ENCODE data around the gene PTMA. TPM values are rescaled to one million over a fixed set of nuclear protein-coding genes. Genes with fewer than 3 reads are reported as not detected.

Gene PTMA
- total RNA-seq, 1 donor from 2014 or later, result 744 TPM

- Histone ChIP-seq H3K27me3 (no peaks in the 10 kb centered on the region), H3K4me3 (no peak overlapping the region), H3K4me1 (peaks cover 8% of the 10 kb centered on the region), H3K9me3 (no peaks in the 10 kb centered on the region), H3K27ac (no peak overlapping the region), H3K36me3 (no peaks in the 10 kb centered on the region)
- ATAC-seq, result no peak
- DNase-seq, result no peak
- no peak for TF ChIP-seq CTCF (IDR thresholded peaks at IDR 0.05)
- intact Hi-C loops (cut with DNase I), result no loop called here
Measured at GRCh38 chr2:231684314-231685223, 23.8 kb upstream of the PTMA start.

GRCh38 chr2:231685349-231686191 lies 22.8 kb upstream of the PTMA start:
- no peak for TF ChIP-seq CTCF (IDR thresholded peaks at IDR 0.05)
- Histone ChIP-seq H3K27me3 (no peaks in the 10 kb centered on the region), H3K4me1 (no peaks in the 10 kb centered on the region), H3K36me3 (no peaks in the 10 kb centered on the region), H3K27ac (no peak overlapping the region), H3K4me3 (no peak overlapping the region), H3K9me3 (no peaks in the 10 kb centered on the region)
- ATAC-seq, result no peak
- intact Hi-C loops (cut with DNase I), result no loop called here
- no peak for DNase-seq

DNA sequence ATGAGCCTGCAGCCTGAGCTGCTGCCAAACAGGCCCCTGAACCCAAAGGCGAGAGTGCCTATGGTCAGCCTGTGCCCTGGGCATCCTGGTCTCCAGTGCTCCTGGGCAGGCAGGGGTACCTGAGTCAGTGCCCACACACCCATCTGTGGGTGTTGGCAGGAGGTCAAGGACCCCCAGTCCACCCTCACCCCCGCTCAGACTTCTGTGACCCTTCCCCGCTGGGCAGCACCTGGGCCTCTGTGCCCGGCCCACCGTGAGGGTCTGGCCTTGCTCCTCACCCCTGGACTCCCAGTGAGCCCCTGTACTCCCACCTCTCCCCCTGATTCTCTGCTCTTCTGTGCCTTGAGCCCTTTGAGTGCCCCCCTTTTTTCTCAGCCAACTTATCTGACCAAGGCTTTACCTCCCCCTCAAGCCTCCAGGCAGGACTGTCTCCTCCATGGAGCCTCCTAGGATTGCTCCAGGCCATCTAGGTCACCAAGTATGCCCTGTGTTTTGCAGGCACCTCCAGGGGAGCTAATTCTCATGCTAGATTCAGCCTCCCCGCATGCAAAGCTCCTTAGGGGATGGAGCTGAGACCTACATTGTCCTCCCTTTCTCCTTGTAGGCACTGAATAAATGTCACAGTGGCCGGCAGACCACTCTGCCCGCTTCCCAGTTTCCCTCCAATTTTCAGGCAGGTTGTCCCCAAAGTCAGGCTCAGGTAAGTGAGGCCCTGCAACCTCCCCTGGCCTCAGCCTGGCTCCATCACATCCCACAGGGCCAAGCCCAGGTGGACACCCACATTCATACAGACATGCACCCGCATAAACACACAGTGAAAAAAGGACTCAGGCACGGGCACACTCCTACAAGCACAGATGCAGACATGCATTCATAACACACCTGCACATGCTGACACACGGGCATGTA lies 21.9 kb upstream of the PTMA start:
- no peaks in the 10 kb centered on the region for H3K36me3 ChIP-seq
- H3K4me1 ChIP-seq, result no peaks in the 10 kb centered on the region
- intact Hi-C loops (cut with DNase I), result no loop called here
- no peak overlapping the region for H3K4me3 ChIP-seq
- H3K27ac ChIP-seq, result no peak overlapping the region
- H3K27me3 ChIP-seq, result no peaks in the 10 kb centered on the region
- no peak for DNase-seq
- no peaks in the 10 kb centered on the region for H3K9me3 ChIP-seq
- no peak for ATAC-seq
- no peak for TF ChIP-seq CTCF (IDR thresholded peaks at IDR 0.05)

- Histone ChIP-seq H3K4me1 (no peaks in the 10 kb centered on the region), H3K27me3 (no peaks in the 10 kb centered on the region), H3K9me3 (no peaks in the 10 kb centered on the region), H3K4me3 (no peak overlapping the region), H3K36me3 (no peaks in the 10 kb centered on the region), H3K27ac (no peak overlapping the region)
- TF ChIP-seq CTCF (IDR thresholded peaks at IDR 0.05), result peak; percentile 68
- intact Hi-C loops (cut with DNase I), result no loop called here
- ATAC-seq (peak; percentile 91), DNase-seq (peak; percentile 89)
Measured at GRCh38 chr2:231687133-231687852, 21.0 kb upstream of the PTMA start.

- Histone ChIP-seq H3K27me3 (no peaks in the 10 kb centered on the region), H3K27ac (no peak overlapping the region), H3K36me3 (no peaks in the 10 kb centered on the region), H3K4me1 (no peaks in the 10 kb centered on the region), H3K9me3 (no peaks in the 10 kb centered on the region), H3K4me3 (no peak overlapping the region)
- intact Hi-C loops (cut with DNase I), result no loop called here
- TF ChIP-seq CTCF (IDR thresholded peaks at IDR 0.05), result no peak
- no peak for DNase-seq
- no peak for ATAC-seq
Measured at GRCh38 chr2:231687961-231688360, 20.4 kb upstream of the PTMA start.
